ENCODE measurements around the gene PARVB. TPM values are rescaled to one million over a fixed set of nuclear protein-coding genes. Genes with fewer than 3 reads are reported as not detected.

The PARVB gene
- total RNA-seq, 4 donors from 2014 or later = 33.5 to 73.5 (median 41.5) TPM

DNA sequence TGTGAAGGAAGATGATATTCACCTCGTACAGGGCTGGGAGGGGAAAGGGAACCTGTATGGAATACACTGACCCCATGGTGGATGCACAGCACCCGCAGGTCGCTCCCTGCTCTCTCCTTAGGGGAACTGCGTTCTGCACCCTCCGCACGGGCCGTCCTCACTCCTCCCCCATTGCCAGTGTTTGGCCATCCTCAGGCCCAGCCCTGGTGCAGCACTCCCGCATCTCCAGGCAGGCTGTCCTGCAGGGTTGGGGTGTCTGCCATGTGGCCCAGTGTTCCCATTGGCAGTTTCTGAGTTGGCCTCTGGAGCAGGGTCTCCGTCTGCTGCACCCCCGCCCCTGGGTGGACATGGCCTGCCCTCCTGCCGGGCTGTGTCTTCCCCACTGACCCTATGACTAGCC lies 137.6 kb downstream of the PARVB start:
- Histone ChIP-seq H3K4me1 (no peaks in the 10 kb centered on the region), H3K4me3 (no peak overlapping the region), H3K9me3 (no peaks in the 10 kb centered on the region), H3K27ac (no peak overlapping the region), H3K36me3 (peaks cover 0 to 15% (median 0%) of the 10 kb centered on the region in 3 donors), H3K27me3 (no peaks in the 10 kb centered on the region)
- WGBS, 2 donors = 86 to 91% methylated on average over 9 to 11 of the region's 11 CpGs
- DNase-seq (ENCODE audit: low spot score in 2 of 2) = no peak
- TF ChIP-seq POLR2A (IDR thresholded peaks at IDR 0.05) (no peak), EP300 (IDR thresholded peaks at IDR 0.05) (no peak)
- TF ChIP-seq, protein P1, sequence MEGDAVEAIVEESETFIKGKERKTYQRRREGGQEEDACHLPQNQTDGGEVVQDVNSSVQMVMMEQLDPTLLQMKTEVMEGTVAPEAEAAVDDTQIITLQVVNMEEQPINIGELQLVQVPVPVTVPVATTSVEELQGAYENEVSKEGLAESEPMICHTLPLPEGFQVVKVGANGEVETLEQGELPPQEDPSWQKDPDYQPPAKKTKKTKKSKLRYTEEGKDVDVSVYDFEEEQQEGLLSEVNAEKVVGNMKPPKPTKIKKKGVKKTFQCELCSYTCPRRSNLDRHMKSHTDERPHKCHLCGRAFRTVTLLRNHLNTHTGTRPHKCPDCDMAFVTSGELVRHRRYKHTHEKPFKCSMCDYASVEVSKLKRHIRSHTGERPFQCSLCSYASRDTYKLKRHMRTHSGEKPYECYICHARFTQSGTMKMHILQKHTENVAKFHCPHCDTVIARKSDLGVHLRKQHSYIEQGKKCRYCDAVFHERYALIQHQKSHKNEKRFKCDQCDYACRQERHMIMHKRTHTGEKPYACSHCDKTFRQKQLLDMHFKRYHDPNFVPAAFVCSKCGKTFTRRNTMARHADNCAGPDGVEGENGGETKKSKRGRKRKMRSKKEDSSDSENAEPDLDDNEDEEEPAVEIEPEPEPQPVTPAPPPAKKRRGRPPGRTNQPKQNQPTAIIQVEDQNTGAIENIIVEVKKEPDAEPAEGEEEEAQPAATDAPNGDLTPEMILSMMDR (IDR thresholded peaks at IDR 0.05) = no peak

DNA sequence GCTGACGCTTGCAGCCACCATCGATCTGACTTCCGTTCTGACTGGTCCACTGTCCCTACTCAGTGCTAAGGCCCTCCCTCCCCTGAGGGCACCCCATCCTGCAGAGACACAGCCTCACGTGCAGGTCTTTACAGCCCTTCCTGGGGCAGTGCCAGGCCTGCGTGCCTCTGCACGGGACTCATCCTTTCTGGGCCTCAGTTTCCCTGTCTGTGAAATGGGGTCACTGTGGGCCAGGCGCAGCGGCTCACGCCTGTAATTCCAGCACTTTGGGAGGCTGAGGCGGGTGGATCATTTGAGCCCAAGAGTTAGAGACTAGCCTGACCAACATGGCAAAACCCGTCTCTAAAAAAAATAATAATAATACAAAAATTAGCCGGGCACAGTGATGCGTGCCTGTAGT lies 138.9 kb downstream of the PARVB start:
- no peak for TF ChIP-seq EP300 (IDR thresholded peaks at IDR 0.05)
- TF ChIP-seq POLR2A (IDR thresholded peaks at IDR 0.05) = no peak
- TF ChIP-seq, protein P1 (IDR thresholded peaks at IDR 0.05) = no peak
- Histone ChIP-seq H3K27me3 (no peaks in the 10 kb centered on the region), H3K27ac (no peak overlapping the region), H3K9me3 (no peaks in the 10 kb centered on the region), H3K36me3 (peaks cover 0 to 15% (median 0%) of the 10 kb centered on the region in 3 donors), H3K4me1 (no peaks in the 10 kb centered on the region), H3K4me3 (no peak overlapping the region)
- DNase-seq (ENCODE audit: low spot score in 2 of 2) = no peak
- WGBS, 2 donors = 90 to 93% methylated on average over 12 to 13 of the region's 13 CpGs

DNA sequence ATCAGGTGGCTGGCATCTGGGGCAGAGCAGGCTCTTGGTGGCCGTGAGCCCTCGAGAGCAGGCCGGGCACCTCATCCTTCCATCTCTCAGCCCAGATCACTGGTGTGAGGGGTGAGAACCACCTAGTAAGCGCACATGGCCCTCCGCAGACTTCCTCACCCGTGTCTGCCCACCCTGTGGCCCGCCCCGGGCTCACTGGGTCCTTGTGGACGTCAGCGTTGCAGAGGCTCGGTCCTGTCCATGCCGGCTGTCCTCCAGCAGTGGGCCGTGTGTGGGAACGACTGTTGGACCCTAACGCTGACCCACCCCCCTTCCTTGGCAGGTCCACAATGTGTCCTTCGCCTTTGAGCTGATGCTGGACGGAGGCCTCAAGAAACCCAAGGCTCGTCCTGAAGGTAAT lies 139.4 kb downstream of the PARVB start:
- H3K4me1 ChIP-seq = no peaks in the 10 kb centered on the region
- DNase-seq (ENCODE audit: low spot score in 2 of 2) = no peak
- H3K27ac ChIP-seq = no peak overlapping the region
- WGBS, 2 donors = 87% methylated on average over 14 to 16 of the region's 18 CpGs
- peaks cover 0 to 15% (median 0%) of the 10 kb centered on the region in 3 donors for H3K36me3 ChIP-seq
- no peaks in the 10 kb centered on the region for H3K27me3 ChIP-seq
- no peak overlapping the region for H3K4me3 ChIP-seq
- TF ChIP-seq, protein P1 (IDR thresholded peaks at IDR 0.05) = no peak
- TF ChIP-seq EP300 (IDR thresholded peaks at IDR 0.05) (no peak), POLR2A (IDR thresholded peaks at IDR 0.05) (no peak)
- H3K9me3 ChIP-seq = no peaks in the 10 kb centered on the region

DNA sequence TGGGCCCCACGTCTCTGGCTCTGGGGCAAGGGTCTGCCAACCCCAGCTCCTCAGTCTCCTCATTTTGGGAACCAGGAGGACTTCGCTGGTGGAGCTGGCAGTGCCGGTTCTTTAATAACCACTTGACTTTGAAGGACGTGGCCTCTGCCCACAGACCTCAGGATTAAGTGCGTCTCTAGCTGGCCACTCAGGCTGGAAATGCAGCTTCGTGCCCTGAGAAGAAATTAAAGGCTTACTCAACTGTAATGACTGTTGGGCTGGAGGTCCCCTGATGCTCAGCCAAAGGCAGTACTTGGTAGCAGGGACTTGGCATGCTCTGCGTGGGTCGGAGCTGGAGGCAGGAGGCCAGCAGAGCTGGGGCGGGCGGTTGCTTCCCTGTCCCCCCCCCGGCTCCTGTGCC lies 139.9 kb downstream of the PARVB start:
- Histone ChIP-seq H3K4me3 (no peak overlapping the region), H3K4me1 (no peaks in the 10 kb centered on the region), H3K27me3 (no peaks in the 10 kb centered on the region), H3K27ac (no peak overlapping the region), H3K9me3 (no peaks in the 10 kb centered on the region), H3K36me3 (peaks cover 0 to 18% (median 0%) of the 10 kb centered on the region in 3 donors)
- WGBS, 2 donors = 74 to 84% methylated on average over 11 of the region's 11 CpGs
- TF ChIP-seq POLR2A (IDR thresholded peaks at IDR 0.05) (no peak), EP300 (IDR thresholded peaks at IDR 0.05) (no peak)
- TF ChIP-seq, protein P1 (IDR thresholded peaks at IDR 0.05) = no peak
- DNase-seq (ENCODE audit: low spot score in 2 of 2) = no peak

DNA sequence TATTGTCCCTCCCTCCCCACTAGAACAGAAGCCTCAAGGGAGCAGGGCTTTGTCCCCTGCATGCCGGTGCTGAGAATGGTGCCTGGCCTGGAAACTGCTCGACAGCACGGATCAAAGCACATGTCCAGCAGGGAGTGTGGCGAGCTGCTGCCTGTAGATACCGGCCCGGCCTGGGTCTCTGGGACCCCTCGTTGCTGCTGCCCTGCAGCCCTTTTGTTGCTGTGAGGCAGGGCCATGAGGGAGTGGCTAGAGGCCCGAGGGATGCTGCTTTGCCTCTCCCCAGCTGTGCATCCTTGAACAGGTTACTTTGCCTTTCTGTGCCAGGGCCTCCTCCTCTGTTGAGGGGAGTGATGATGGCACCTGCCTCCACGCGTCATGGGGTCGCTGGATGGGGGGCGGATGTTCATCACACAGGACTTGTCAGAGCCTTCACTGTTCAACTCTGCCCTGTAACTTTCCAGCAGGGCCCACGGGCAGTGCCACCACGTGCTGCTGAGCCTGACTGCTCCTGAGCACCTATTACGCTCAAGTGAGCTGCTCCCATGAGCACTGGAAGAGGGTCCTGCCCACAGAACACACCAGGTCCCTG lies 141.3 kb downstream of the PARVB start:
- no peaks in the 10 kb centered on the region for H3K27me3 ChIP-seq
- peaks cover 0 to 18% (median 0%) of the 10 kb centered on the region in 3 donors for H3K36me3 ChIP-seq
- DNase-seq (ENCODE audit: low spot score in 2 of 2) = no peak
- no peaks in the 10 kb centered on the region for H3K9me3 ChIP-seq
- TF ChIP-seq, protein P1 (IDR thresholded peaks at IDR 0.05) = no peak
- TF ChIP-seq POLR2A (IDR thresholded peaks at IDR 0.05) = no peak
- no peak for TF ChIP-seq EP300 (IDR thresholded peaks at IDR 0.05)
- WGBS, 2 donors = 87 to 93% methylated on average over 12 to 14 of the region's 15 CpGs
- no peak overlapping the region for H3K4me3 ChIP-seq
- H3K27ac ChIP-seq = no peak overlapping the region
- H3K4me1 ChIP-seq = no peaks in the 10 kb centered on the region
